ENCODE measurements around the gene ITGB1.

GRCh38 chr10:32943854-32944661, 14.0 kb downstream of the ITGB1 start:
- TF ChIP-seq CTCF (IDR thresholded peaks at IDR 0.05 in 2 of 3, conservative IDR thresholded peaks at IDR 0.05 in 1 of 3; ENCODE audit: control insufficient read depth in 2 of 3, extremely low read depth in 1 of 3, insufficient read depth in 1 of 3, low read depth in 3 of 3, low read length in 3 of 3) (no peak), ZBTB33 (IDR thresholded peaks at IDR 0.05) (0 out of 2 replicates have a peak, but pooled peaks have one; percentile 7), FOXK2 (IDR thresholded peaks at IDR 0.05) (no peak), ZNF274 (IDR thresholded peaks at IDR 0.05; ENCODE audit: insufficient read depth, insufficient read length) (no peak), ATF2 (IDR thresholded peaks at IDR 0.05; ENCODE audit: low read length) (no peak), MAX (IDR thresholded peaks at IDR 0.05; ENCODE audit: low read depth, low read length) (no peak), PBX3 (IDR thresholded peaks at IDR 0.05; ENCODE audit: insufficient replicate concordance, low read depth, low read length) (no peak), GABPA (IDR thresholded peaks at IDR 0.05; ENCODE audit: low read depth) (no peak)
